ENCODE data around the gene DNM3.

Gene DNM3

DNA sequence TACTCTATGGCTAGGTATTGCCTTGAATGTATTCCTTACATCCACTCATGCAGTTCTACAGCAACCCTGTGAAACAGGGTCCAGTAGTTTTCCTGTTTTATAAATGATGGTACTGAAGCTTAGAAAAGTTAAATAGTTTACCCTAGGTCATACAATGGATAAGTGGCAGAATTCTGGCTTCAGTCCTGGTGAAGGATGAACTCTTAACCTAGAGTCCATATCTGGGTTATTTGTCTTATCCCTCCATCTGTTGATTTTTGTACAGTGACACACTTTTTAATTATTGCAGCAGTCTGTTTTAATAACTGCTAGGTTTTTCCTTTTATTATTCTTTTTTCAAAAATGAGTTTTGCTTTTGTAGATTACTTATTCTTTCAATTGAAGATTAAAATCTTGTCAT lies 263.9 kb downstream of the DNM3 start:
- DNase-seq (ENCODE audit: low read depth in 2 of 2): no peak

GRCh38 chr1:172107316-172107975 lies 266.1 kb downstream of the DNM3 start:
- no peak for DNase-seq (ENCODE audit: low read depth in 2 of 2)

GRCh38 chr1:172108161-172108893 lies 267.0 kb downstream of the DNM3 start:
- DNase-seq (ENCODE audit: low read depth in 2 of 2): no peak

GRCh38 chr1:172109359-172109758 lies 268.1 kb downstream of the DNM3 start:
- DNase-seq (ENCODE audit: low read depth in 2 of 2): no peak

- DNase-seq (ENCODE audit: low read depth in 2 of 2): no peak
These were observed 271.3 kb downstream of the DNM3 start for GRCh38 chr1:172112576-172112975.

GRCh38 chr1:172117800-172118199 lies 276.5 kb downstream of the DNM3 start:
- DNase-seq (ENCODE audit: low read depth in 2 of 2): no peak

- no peak for DNase-seq (ENCODE audit: low read depth in 2 of 2)
These were observed 277.3 kb downstream of the DNM3 start for GRCh38 chr1:172118618-172119017.

DNA sequence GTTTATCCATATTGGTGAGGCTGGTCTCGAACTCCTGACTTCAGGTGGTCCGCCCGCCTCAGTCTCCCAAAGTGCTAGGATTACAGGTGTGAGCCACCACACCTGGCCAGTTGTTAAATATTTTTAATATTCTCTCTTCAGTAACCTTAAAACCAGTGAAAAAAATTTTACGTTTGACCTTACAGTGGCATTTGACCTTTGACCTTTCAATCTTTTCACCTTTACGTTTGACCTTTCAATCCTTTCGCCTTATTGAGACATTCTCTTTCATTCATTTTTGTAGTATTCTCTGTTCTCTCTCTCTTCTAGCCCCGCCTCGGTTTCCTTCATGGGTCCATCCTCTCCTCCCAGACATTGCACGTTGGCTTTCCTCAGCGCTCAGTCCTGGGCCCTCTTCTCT lies 277.9 kb downstream of the DNM3 start:
- DNase-seq (ENCODE audit: low read depth in 2 of 2): no peak

DNA sequence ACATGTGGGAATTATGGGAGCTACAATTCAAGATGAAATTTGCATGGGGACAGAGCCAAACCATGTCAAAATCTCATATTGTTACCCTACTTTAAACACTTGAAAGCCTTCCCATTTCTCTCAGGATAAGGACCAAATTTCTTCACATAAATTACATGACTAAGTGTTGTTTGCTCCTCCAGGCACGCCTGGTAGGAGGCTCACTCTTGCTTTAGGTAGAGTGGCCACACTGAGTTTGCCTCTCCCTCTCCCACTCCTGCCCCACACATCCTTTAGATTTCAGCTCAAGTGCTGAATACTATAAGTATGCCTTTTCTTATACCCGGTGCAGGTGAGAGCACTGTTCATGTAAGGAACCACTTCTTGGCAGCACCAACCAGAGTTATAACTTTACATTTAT lies 279.1 kb downstream of the DNM3 start:
- no peak for DNase-seq (ENCODE audit: low read depth in 2 of 2)

DNA sequence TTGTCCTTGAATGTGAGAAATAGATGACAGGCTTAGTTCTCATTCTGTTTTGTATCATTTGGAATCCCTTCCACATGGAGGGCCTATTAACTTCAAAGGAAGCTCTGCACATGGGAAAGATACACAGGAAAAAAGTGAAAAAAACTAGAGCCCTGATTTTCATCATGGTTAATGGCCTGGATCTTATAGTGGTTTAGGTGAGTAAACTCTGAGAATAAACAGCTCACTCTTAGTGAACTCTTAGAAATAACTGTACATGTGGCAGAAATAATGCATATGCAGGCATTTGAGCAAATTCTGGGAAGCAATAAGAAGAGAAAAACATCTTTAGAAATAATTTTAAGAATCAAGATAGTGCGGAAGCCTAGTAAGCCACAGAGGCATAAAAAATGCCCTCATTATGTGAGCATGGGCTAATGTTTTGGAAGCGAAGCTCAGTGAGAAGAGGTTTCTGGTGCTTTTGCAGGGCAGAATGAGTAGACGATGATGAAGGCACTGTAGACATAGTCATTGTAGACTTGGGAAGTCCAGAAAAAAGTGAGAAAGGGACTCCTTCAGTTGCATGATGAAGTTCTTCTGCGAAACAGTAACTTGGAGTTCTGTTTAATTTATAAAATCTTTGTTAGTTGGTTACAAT lies 279.9 kb downstream of the DNM3 start:
- DNase-seq (ENCODE audit: low read depth in 2 of 2): no peak

GRCh38 chr1:172122381-172122780 lies 281.1 kb downstream of the DNM3 start:
- no peak for DNase-seq (ENCODE audit: low read depth in 2 of 2)

DNA sequence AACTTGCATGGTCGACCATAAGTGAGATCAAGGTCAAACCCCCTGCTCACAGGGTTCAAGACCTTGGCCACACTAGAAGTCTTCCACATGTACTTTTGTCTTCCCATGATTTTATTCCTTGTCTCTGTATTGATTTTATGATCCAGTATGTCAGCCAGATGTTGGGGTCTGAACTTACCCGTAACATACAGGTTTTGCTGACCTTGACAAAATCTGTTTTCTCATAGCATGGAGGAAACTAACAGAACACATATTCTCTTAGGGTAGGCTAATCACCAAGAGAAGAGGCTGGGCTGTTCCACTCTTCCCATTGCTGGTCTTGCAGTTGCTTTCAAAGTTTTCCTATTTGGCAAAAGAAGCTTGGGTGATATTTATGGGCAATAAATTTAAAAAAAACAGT lies 284.0 kb downstream of the DNM3 start:
- no peak for DNase-seq (ENCODE audit: low read depth in 2 of 2)

- DNase-seq (ENCODE audit: low read depth in 2 of 2): no peak
These were observed 284.6 kb downstream of the DNM3 start for GRCh38 chr1:172125812-172126430.

DNA sequence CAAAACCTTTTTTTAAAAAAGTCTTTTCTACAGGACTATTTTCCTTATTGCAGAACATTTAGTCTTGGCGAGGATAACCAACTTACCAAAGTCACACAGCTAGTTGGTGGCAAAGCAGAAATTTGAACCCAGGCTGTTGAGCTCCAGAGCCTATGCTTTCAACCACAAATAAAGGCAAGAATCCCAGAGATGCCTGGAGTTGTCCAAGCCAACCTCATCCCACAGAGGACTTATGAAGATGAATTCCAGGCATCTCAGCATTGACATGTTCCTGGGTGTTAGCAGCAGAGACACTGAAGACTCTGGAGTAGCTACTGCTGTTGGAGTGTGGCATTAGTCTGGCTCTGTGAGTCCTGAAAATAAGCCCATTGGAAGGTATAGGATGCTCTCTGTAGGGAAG lies 291.5 kb downstream of the DNM3 start:
- no peak for DNase-seq (ENCODE audit: low read depth in 2 of 2)

GRCh38 chr1:172134087-172134731 lies 292.9 kb downstream of the DNM3 start:
- no peak for DNase-seq (ENCODE audit: low read depth in 2 of 2)

GRCh38 chr1:172135076-172135672 lies 293.9 kb downstream of the DNM3 start:
- no peak for DNase-seq (ENCODE audit: low read depth in 2 of 2)

GRCh38 chr1:172135978-172136610 lies 294.8 kb downstream of the DNM3 start:
- DNase-seq (ENCODE audit: low read depth in 2 of 2): no peak

- no peak for DNase-seq (ENCODE audit: low read depth in 2 of 2)
These were observed 295.6 kb downstream of the DNM3 start for GRCh38 chr1:172136925-172137324.

- no peak for DNase-seq (ENCODE audit: low read depth in 2 of 2)
These were observed 296.6 kb downstream of the DNM3 start for GRCh38 chr1:172137703-172138454.

DNA sequence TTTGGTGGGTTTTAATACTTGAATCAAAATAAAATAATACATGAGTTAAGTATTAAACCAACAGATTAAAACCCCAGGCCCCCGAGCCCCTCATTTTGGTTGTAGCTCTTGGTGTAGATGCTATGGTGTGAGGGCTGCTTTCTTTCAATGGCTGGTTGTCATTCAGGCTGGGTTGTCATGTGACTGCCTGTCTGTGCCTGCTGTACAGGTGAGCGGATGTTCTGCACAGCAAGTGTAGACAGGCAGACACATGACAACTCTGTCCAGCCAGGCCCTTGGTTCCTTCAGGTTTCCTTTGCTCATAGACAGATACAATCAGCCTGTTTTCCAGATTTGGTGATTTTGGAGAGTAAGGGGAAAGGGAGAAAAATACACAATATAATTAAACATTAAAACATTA lies 297.3 kb downstream of the DNM3 start:
- DNase-seq (ENCODE audit: low read depth in 2 of 2): no peak

DNA sequence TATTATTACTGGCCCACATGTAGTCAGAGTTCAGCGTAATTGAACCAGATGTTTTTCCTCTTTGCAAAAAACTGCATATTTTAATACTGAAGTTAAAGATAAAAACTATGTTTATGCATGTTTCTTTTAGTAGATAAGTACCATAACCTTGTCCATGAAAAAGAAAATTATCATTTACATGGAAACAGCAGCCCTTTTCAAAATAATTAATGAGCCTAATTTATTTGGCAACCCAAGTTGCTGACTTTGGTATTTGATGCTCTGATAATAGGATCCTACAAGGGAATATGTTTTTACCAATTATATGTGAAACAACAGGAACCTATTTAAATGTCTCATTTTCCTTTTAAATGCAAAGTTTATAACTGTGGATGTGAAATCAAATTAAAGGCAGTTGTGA lies 297.9 kb downstream of the DNM3 start:
- no peak for DNase-seq (ENCODE audit: low read depth in 2 of 2)

Data from stimulated activated CD4-positive, alpha-beta T cell treated with anti-CD3 and anti-CD28 coated beads, Interleukin-4, amount 100 ng/mL, for 48 hours (primary cell).